Upper lobe of right lung (tissue), 1 donor: ENCODE data around the gene PRKX. TPM values are rescaled to one million over a fixed set of nuclear protein-coding genes. Genes with fewer than 3 reads are reported as not detected.
"Not testable (repeated sequence)": the region's sequence is repeated elsewhere in the genome, so short reads cannot be mapped to it uniquely, and the experiment has no call there.

Source experiments
- ATAC-seq: fragments of 200-7000 bp; cut with Tn5 transposase; one replicate; pipeline ENCODE4 v1.9.1; 2020; ENCODE audit warnings: mild to moderate bottlenecking, moderate library complexity
- DNase-seq: peaks from one replicate; pipeline ENCODE4 v3.0.0-alpha.2; 2020
- H3K27ac ChIP-seq: fragments of 200-600 bp; one replicate; pipeline ENCODE4 v1.8.0; 2022
- H3K27me3 ChIP-seq: fragments of 200-600 bp; one replicate; pipeline ENCODE4 v1.8.0; 2022; ENCODE audit warnings: mild to moderate bottlenecking
- H3K36me3 ChIP-seq: fragments of 200-600 bp; one replicate; pipeline ENCODE4 v1.8.0; 2022
- H3K4me1 ChIP-seq: fragments of 200-600 bp; one replicate; pipeline ENCODE4 v1.8.0; 2022
- H3K4me3 ChIP-seq: fragments of 200-600 bp; one replicate; pipeline ENCODE4 v1.8.0; 2022; ENCODE audit warnings: mild to moderate bottlenecking
- H3K9me3 ChIP-seq: fragments of 200-600 bp; one replicate; pipeline ENCODE4 v1.8.0; 2022
- CTCF ChIP-seq: fragments of 200-600 bp; IDR thresholded peaks from one replicate; pipeline ENCODE4 v1.8.0; 2022; ENCODE audit warnings: antibody characterized with exemption
- intact Hi-C: fragments of 100-400 bp; cut with DNase I; formaldehyde crosslinking; loops from one replicate; pipeline ENCODE4 v1.11.0; 2022
- total RNA-seq: library from RNA; stranded (reverse); fragmentation: NEBNext Ultra II Directional; extraction: Animal tissue kit (Norgen Biotek cat#: 25700); gene quantifications from one replicate; pipeline ENCODE4 v1.2.1, GENCODE V29; 2021
- donor health status: DM: no; HTN: yes; CAD: no; lungs with severe emphysema.

Gene PRKX
- total RNA-seq, 1 donor from 2014 or later, result 23.8 TPM

DNA sequence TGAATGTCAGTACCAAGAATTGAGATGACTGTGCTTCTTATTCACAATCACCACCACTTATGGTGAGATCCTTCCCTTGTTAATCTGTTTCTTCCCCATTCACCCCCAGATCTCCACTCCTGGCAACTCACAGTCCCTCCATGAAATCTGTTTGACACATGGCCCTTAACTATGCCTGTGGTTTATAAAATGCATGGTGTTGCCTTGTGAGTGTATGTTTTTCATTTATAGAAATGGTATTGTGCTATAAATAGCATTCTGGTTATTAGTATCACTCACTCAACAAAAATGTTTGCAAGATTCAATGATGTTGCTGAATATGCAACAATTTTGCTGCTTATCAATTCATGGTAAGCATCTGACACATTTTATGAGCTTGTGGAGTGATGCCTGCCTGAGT is 131.0 kb downstream of the PRKX start:
- intact Hi-C loops, result no loop called here
- ATAC-seq (no peak), DNase-seq (no peak)
- H3K36me3 ChIP-seq, result no peaks in the 10 kb centered on the region
- H3K4me3 ChIP-seq, result no peak overlapping the region
- H3K27ac ChIP-seq, result no peak overlapping the region
- no peaks in the 10 kb centered on the region for H3K4me1 ChIP-seq
- TF ChIP-seq CTCF, result no peak
- H3K9me3 ChIP-seq, result no peaks in the 10 kb centered on the region
- no peaks in the 10 kb centered on the region for H3K27me3 ChIP-seq

- H3K9me3 ChIP-seq, result no peaks in the 10 kb centered on the region
- intact Hi-C loops, result no loop called here
- TF ChIP-seq CTCF, result no peak
- no peak overlapping the region for H3K4me3 ChIP-seq
- H3K27me3 ChIP-seq, result no peaks in the 10 kb centered on the region
- H3K36me3 ChIP-seq, result no peaks in the 10 kb centered on the region
- no peak overlapping the region for H3K27ac ChIP-seq
- DNase-seq (no peak), ATAC-seq (no peak)
- H3K4me1 ChIP-seq, result no peaks in the 10 kb centered on the region
Observed at GRCh38 chrX:3581609-3582108, 131.8 kb downstream of the PRKX start.

GRCh38 chrX:3577551-3577950 is 135.9 kb downstream of the PRKX start:
- H3K27ac ChIP-seq, result no peak overlapping the region
- intact Hi-C loops, result no loop called here
- H3K9me3 ChIP-seq, result no peaks in the 10 kb centered on the region
- no peaks in the 10 kb centered on the region for H3K4me1 ChIP-seq
- no peak for DNase-seq
- H3K4me3 ChIP-seq, result no peak overlapping the region
- H3K27me3 ChIP-seq, result no peaks in the 10 kb centered on the region
- H3K36me3 ChIP-seq, result no peaks in the 10 kb centered on the region
- TF ChIP-seq CTCF, result no peak
- ATAC-seq, result no peak

GRCh38 chrX:3576886-3577501 is 136.5 kb downstream of the PRKX start:
- ATAC-seq, result no peak
- intact Hi-C loops, result no loop called here
- no peak for DNase-seq
- no peak for TF ChIP-seq CTCF
- Histone ChIP-seq H3K36me3 (no peaks in the 10 kb centered on the region), H3K9me3 (no peaks in the 10 kb centered on the region), H3K27me3 (no peaks in the 10 kb centered on the region), H3K4me3 (no peak overlapping the region), H3K4me1 (no peaks in the 10 kb centered on the region), H3K27ac (no peak overlapping the region)

DNA sequence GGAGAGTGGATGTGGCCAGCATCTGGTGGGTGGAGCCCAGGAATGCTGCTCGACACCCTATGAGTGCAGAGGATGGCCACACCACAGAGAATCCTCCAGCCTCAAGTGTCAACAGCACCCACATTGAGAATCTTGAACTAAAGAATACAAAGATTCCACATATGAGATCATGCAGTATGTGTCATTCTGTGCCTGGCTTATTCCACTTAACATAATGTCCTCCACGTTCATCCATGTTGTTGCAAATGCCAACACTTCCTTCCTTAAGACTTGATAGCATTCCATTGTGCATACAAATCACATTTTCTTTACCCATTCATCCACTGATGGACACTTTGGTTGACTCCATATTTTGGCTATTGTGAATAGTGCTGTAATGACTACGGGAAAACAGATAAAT is 145.8 kb downstream of the PRKX start:
- ATAC-seq (no peak), DNase-seq (no peak)
- no peaks in the 10 kb centered on the region for H3K9me3 ChIP-seq
- no peaks in the 10 kb centered on the region for H3K36me3 ChIP-seq
- TF ChIP-seq CTCF, result no peak
- no peak overlapping the region for H3K4me3 ChIP-seq
- no peak overlapping the region for H3K27ac ChIP-seq
- H3K27me3 ChIP-seq, result no peaks in the 10 kb centered on the region
- no peaks in the 10 kb centered on the region for H3K4me1 ChIP-seq
- intact Hi-C loops, result no loop called here

GRCh38 chrX:3563451-3563850 is 150.0 kb downstream of the PRKX start:
- Histone ChIP-seq H3K4me1 (no peaks in the 10 kb centered on the region), H3K4me3 (no peak overlapping the region), H3K36me3 (no peaks in the 10 kb centered on the region), H3K27me3 (no peaks in the 10 kb centered on the region), H3K27ac (no peak overlapping the region), H3K9me3 (no peaks in the 10 kb centered on the region)
- intact Hi-C loops, result no loop called here
- no peak for ATAC-seq
- DNase-seq, result no peak
- TF ChIP-seq CTCF, result no peak

- intact Hi-C loops, H3K9me3 ChIP-seq, ATAC-seq, H3K27me3 ChIP-seq, H3K4me3 ChIP-seq, DNase-seq, H3K36me3 ChIP-seq, H3K4me1 ChIP-seq, H3K27ac ChIP-seq: not testable (repeated sequence)
Observed at GRCh38 chrX:3560010-3560409, 153.4 kb downstream of the PRKX start.
